ENCODE measurements around the gene CCDC86. TPM values are rescaled to one million over a fixed set of nuclear protein-coding genes. Genes with fewer than 3 reads are reported as not detected.

Gene CCDC86
- total RNA-seq, 2 experiments from 2014 or later: 40.6 to 42.1 TPM

DNA sequence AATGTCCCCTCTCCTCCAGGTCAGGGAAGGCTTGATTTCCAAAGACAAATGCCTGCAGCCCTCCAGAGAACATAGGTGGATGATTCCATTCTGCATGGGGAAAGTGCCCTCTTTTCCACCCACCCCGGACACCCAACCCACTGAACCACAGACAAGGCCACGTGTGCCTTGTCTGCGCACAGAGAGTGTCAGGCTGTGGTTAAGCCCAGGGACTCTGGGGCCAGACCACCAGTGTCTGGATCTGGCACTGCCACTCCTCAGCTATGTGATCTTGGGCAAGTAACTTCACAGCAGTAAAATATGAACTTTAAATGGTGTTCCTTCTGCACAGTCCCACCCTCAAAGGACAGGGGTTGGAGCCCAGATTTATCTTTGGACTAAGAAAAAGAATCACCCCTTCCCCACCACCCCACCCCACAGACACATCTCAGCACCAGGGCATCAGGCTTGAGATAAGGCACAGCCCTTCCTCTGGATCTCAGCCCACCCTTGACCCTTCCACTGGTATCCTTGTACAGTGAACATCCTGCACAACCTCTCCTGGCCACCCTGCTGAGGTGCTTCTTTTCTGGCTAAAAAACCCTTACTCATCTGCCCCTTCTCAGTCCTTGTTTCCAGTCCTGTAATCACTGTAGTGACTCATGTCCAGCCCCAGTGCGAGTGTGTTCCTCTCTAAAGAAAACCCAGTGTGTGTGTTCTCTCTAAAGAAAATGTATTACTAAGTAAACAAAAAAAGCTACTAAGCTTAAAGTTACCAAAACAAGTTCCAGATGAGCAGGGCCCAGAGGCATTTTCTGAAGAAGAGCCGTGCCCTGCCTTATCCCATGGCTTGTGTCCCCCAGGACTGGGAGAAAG is 15.7 kb downstream of the CCDC86 start:
- no peak overlapping the region for H3K4me3 Mint-ChIP-seq
- CTCF ChIA-PET: interaction anchor here (3.3 kb wide), 1 partner anchor 27 kb away, joined by 12 read pairs; no protein-coding TSS in a partner anchor
- H3K4me1 Mint-ChIP-seq (ENCODE audit: low read depth): peaks cover 15% of the 10 kb centered on the region
- peaks cover 5% of the 10 kb centered on the region for H3K36me3 Mint-ChIP-seq
- DNase-seq: no peak
- POLR2A ChIA-PET: no interaction called here
- no peaks in the 10 kb centered on the region for H3K27me3 Mint-ChIP-seq
- intact Hi-C loops (cut with micrococcal nuclease): no loop called here
- no peak overlapping the region for H3K27ac Mint-ChIP-seq
- H3K9me3 Mint-ChIP-seq: no peaks in the 10 kb centered on the region

DNA sequence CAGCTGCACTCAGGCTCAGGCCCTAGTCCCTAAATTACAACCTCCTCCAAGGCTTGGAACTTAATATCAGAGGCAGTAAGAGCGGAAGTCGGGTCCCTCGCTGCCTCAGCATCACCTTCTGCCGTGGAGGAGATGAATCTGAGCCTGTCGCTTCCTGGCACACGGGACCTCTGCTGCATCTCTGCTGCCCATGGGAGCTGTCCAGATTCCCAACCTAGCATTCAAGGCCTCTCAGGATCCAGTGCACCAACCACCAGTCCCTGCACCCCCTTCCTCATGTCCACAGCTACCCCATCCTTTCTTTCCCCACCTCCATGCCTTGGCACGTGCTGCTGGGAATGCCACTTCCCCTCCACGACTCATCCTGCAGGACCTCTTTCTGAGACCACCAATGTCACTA is 16.3 kb downstream of the CCDC86 start:
- intact Hi-C loops (cut with micrococcal nuclease): no loop called here
- no peak overlapping the region for H3K27ac Mint-ChIP-seq
- H3K9me3 Mint-ChIP-seq: no peaks in the 10 kb centered on the region
- ChIA-PET CTCF (interaction anchor here (3.3 kb wide), 1 partner anchor 28 kb away, joined by 12 read pairs; no protein-coding TSS in a partner anchor), POLR2A (no interaction called here)
- H3K36me3 Mint-ChIP-seq: peaks cover 3% of the 10 kb centered on the region
- H3K4me3 Mint-ChIP-seq: no peak overlapping the region
- DNase-seq: no peak
- H3K27me3 Mint-ChIP-seq: no peaks in the 10 kb centered on the region
- peaks cover 15% of the 10 kb centered on the region for H3K4me1 Mint-ChIP-seq (ENCODE audit: low read depth)

DNA sequence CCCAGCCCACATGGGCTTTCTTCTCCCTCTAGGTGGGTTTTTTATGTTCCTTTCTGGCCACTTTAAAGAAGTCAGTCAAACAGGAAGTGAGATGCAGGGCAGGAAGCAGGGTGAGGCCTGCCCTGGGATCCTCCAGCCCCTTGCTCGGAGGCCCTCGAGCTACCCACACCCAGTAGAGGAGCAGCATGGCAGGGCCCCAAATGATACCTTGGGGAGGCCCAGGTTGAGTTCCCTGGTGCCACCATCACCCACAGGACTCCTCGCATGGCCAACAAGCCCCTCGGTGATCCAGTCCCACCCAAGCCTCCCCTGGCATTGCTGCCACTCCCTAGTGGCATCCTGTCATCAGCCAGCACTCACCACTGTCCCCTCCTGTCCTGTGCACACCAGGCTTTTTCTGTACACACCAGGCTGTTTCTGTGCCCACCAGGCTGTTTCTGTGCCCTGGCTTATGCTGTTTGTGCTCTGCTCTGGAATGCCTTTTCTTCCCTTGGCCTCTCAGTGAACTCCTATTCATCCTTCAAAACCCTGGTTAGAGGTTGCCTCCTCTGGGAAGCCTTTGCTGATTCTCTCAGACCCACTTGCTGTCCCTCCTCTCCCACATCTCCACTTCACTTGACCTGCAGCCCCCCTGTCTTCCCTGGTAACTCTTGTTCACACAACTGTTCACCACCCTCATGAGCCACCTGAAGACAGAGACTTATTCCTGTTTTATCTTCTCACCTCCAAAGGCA is 17.0 kb downstream of the CCDC86 start:
- ChIA-PET POLR2A (no interaction called here), CTCF (interaction anchor here (3.3 kb wide), 1 partner anchor 28 kb away, joined by 12 read pairs; no protein-coding TSS in a partner anchor)
- intact Hi-C loops (cut with micrococcal nuclease): no loop called here
- Mint-ChIP-seq H3K36me3 (peaks cover under 1% of the 10 kb centered on the region), H3K4me1 (ENCODE audit: low read depth) (peaks cover 15% of the 10 kb centered on the region), H3K27me3 (no peaks in the 10 kb centered on the region), H3K9me3 (no peaks in the 10 kb centered on the region), H3K27ac (peak overlapping the region; percentile 7), H3K4me3 (no peak overlapping the region)
- DNase-seq: no peak

DNA sequence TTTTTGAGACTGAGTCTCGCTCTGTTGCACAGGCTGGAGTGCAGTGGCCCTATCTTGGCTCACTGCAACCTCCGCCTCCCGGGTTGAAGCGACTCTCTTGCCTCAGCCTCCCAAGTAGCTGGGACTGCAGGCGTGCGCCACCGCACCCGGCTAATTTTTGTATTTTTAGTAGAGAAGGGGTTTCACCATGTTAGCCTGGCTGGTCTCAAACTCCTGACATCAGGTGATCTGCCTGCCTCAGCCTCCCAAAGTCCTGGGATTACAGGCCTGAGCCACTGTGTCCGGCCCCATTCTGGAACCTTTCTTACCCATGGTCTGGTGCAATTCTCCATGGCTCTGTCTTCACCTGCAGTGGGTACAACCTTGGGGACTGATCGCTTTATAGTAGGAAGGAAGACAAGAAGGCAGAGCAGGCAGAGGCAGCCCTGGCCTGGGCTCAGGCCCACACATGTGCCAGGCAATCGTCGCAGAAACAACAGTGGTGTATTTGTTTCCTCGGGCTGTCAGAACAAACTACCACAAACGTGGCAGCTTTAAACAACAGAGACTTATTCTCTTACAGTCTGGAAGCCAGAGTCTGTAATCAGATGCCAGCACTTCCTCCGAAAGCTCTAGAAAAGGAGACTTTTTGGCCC is 17.8 kb downstream of the CCDC86 start:
- DNase-seq: no peak
- intact Hi-C loops (cut with micrococcal nuclease): no loop called here
- ChIA-PET CTCF (interaction anchor here (3.3 kb wide), 1 partner anchor 29 kb away, joined by 12 read pairs; no protein-coding TSS in a partner anchor), POLR2A (no interaction called here)
- Mint-ChIP-seq H3K4me1 (ENCODE audit: low read depth) (peaks cover 15% of the 10 kb centered on the region), H3K9me3 (no peaks in the 10 kb centered on the region), H3K4me3 (no peak overlapping the region), H3K27ac (no peak overlapping the region), H3K27me3 (no peaks in the 10 kb centered on the region), H3K36me3 (no peaks in the 10 kb centered on the region)

DNA sequence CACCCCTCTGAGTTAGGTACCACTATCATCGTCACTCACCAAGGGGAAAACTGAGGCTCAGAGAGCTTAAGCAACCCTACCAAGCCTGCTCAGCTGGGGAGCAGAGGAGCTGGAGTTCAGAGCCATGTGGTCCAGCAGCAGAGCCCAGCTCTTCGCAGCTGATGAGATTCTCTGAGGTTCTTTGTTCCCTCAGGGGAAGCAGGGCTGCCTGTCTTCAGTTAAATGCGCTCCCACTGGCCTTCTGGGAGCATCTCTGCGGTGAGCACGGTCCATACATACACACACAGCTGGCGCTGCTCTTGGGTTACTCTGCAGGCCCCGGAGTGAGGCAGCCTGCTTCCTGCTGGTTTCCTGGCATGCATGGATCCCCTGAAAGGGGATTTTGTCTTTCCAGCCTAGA is 19.0 kb downstream of the CCDC86 start:
- no peak for DNase-seq

DNA sequence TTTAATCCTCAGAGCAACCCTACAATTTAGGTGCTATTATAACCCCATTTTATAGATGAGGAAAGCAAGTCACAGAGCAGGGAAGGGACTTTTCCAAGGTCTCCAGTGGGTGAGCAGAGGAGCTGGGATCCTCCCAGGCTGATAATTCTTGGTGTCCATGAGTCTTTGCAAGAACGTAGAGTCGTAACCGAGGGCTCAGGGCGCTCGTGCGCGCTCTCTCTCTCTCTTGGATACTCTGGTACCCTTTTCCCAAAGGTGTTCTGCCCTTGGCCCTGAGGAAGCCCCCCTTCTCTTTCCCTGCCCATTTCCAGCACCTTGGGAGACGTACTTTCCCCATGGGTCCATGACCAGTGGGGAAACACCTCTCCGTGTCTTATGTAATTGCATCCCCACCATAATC is 20.3 kb downstream of the CCDC86 start:
- no peak for DNase-seq
- CTCF ChIA-PET: no interaction called here
- Mint-ChIP-seq H3K4me3 (no peak overlapping the region), H3K9me3 (no peaks in the 10 kb centered on the region), H3K27ac (no peak overlapping the region), H3K27me3 (no peaks in the 10 kb centered on the region), H3K4me1 (ENCODE audit: low read depth) (peaks cover 15% of the 10 kb centered on the region), H3K36me3 (no peaks in the 10 kb centered on the region)
- POLR2A ChIA-PET: no interaction called here
- intact Hi-C loops (cut with micrococcal nuclease): no loop called here

More for the DNA sequence above, 19.0 kb downstream of the CCDC86 start:
- no peaks in the 10 kb centered on the region for H3K27me3 Mint-ChIP-seq
- ChIA-PET POLR2A (no interaction called here), CTCF (interaction anchor here (0.9 to 3.3 kb wide), 2 partner anchors 30 to 39 kb away, joined by 6 to 12 read pairs; no protein-coding TSS in a partner anchor)
- no peak overlapping the region for H3K4me3 Mint-ChIP-seq
- H3K27ac Mint-ChIP-seq: no peak overlapping the region
- intact Hi-C loops (cut with micrococcal nuclease): no loop called here
- H3K36me3 Mint-ChIP-seq: no peaks in the 10 kb centered on the region
- H3K4me1 Mint-ChIP-seq (ENCODE audit: low read depth): peaks cover 15% of the 10 kb centered on the region
- no peaks in the 10 kb centered on the region for H3K9me3 Mint-ChIP-seq

DNA sequence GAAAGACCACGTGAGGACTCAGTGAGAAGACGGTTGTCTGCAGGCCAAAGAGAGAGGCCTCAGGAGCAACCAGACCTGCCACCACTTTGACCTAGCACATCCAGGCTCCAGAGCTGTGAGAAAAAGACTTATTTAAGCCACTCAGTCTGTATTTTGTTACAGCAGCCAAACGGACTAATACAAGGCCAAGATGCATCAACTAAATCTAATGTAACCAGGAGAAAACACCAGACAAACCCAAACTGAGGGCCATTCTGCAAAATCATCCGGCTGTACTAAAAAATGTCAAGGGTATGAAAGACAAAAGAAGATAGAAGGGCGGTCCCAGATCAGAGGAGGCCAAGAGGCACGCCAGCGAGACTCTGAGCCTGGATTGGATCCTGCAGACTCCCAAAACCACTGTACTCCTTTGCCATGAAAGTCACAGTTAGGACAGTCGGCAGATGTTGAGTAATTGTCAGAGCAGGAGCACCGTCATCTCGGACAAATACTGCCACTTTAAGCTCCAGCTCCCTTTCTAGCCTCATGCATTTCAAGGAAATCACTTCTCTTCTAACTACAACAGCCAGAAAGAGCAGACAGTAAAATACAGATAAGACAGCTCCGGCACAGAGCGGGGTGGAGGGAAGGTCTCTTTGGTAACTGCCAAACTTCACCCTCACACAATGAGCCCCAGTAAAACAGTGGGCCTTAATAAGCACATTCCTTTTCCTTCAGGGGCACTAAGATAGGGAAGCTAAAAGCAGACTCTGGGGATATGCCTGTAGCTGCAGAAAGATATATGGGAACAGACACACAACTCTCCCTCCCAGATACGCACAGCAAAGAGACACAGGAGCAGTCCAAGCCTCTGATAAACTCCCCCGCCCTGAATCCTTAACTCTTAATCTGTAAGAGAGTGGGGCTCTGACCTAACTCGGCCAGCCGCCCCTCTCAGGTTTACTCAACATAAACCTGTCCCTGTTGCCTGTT is 21.9 kb downstream of the CCDC86 start:
- Mint-ChIP-seq H3K4me1 (ENCODE audit: low read depth) (peaks cover 4% of the 10 kb centered on the region), H3K9me3 (no peaks in the 10 kb centered on the region), H3K27ac (no peak overlapping the region), H3K27me3 (no peaks in the 10 kb centered on the region), H3K4me3 (no peak overlapping the region), H3K36me3 (no peaks in the 10 kb centered on the region)
- ChIA-PET CTCF (interaction anchor here (0.9 kb wide), 1 partner anchor 33 kb away, joined by 4 read pairs; no protein-coding TSS in a partner anchor), POLR2A (interaction anchor here (0.6 kb wide), 1 partner anchor 1078 kb away, joined by 3 read pairs; no protein-coding TSS in a partner anchor)
- DNase-seq: no peak
- intact Hi-C loops (cut with micrococcal nuclease): no loop called here

DNA sequence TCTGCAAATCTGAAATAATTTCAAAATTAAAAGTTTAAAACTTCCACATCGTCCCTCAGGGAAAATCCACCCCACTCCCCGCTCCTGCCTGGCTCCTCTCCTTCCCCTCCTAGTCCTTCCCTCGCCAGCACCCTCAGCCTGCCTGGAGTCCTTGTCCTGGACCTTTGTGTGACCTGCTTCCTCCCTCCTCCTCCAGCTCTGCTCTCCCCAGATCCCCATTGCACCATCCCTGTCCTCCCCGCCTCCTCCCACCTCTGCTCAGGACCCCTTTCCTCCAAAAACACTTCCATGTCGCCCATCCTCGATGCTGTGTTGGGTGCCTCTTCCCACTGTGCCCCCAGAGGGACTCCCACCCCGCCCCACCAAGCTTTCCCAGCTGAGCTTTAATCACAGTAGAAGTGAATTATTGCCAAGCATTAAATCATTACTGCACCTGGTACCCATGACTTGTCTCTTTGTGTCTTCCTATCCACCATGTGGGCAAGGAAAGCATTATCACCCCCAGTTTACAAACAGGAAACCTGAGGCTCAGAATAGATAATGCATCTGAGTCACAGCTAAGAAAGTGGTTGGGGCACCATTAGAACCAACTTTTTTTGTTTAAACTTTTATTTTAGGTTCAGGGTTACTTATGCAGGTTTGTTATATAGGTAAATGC is 23.1 kb downstream of the CCDC86 start:
- CTCF ChIA-PET: interaction anchor here (1.2 kb wide), 1 partner anchor 33 kb away, joined by 3 read pairs; no protein-coding TSS in a partner anchor
- H3K4me1 Mint-ChIP-seq (ENCODE audit: low read depth): no peaks in the 10 kb centered on the region
- no peaks in the 10 kb centered on the region for H3K36me3 Mint-ChIP-seq
- intact Hi-C loops (cut with micrococcal nuclease): no loop called here
- no peaks in the 10 kb centered on the region for H3K27me3 Mint-ChIP-seq
- no peak overlapping the region for H3K27ac Mint-ChIP-seq
- DNase-seq: no peak
- no peak overlapping the region for H3K4me3 Mint-ChIP-seq
- POLR2A ChIA-PET: no interaction called here
- H3K9me3 Mint-ChIP-seq: no peaks in the 10 kb centered on the region

DNA sequence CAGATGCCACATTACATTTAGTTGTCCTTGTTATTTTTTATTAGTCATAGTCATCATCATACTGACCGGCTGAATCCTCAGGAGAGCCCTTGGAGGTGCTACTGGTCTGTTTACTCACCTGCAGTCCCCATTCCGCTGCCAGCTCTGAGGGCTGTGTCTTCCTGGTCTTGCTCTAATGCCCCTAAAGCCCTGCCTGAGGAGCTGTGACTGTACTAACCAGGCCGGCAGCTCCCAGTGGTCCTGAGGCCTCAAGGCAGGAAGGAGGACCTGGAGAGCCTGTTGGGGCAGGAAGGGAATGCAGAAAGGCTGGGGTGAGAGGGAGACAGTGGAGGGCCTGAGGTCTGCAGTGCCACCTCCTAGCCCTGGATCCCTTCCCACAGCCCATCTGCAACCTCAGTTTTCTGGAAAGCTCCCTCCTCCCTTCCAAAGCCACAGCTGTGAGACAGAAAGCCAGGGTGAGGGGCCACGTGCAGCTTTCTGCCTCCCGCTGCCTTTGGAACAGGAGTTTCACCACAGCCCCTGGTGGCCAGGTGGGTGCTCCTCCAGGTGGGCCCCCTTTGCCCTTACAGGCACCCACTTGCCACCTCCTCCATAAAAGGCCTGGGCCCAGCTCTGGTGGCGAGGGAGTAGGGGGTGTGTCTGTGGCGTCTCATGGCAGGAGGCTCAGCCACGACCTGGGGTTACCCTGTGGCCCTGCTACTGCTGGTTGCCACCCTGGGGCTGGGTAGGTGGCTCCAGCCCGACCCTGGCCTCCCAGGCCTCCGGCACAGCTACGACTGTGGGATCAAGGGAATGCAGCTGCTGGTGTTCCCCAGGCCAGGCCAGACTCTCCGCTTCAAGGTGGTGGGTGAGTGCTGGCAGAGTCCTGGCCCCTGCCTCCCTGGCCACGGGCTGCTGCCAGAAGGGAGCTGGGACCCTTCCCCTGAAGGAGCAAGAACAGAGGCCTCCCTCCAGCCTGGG is 25.3 kb downstream of the CCDC86 start, which contains the start of gene ZP1:
Gene ZP1, plus strand, starts transcription at position 632 of the 960 bp plus-strand sequence. Its CDS starts 20 bp downstream, at position 652.
- Mint-ChIP-seq H3K4me3 (no peak within 1 kb of the TSS), H3K36me3 (no peaks in the 10 kb centered on the region), H3K9me3 (no peaks in the 10 kb centered on the region), H3K4me1 (ENCODE audit: low read depth) (no peaks in the 10 kb centered on the region), H3K27me3 (no peaks in the 10 kb centered on the region), H3K27ac (no peak within 1 kb of the TSS)
- intact Hi-C loops (cut with micrococcal nuclease): no loop called here
- POLR2A ChIA-PET: no interaction called here
- CTCF ChIA-PET: interaction anchor here (0.7 to 2.1 kb wide), 2 partner anchors 37 to 70 kb away, joined by 3 to 8 read pairs; no protein-coding TSS in a partner anchor
- DNase-seq: no peak
